ENCODE data around the gene UFD1. TPM values are rescaled to one million over a fixed set of nuclear protein-coding genes. Genes with fewer than 3 reads are reported as not detected.

The UFD1 gene
- total RNA-seq, 1 experiment from 2014 or later, result 146 TPM

DNA sequence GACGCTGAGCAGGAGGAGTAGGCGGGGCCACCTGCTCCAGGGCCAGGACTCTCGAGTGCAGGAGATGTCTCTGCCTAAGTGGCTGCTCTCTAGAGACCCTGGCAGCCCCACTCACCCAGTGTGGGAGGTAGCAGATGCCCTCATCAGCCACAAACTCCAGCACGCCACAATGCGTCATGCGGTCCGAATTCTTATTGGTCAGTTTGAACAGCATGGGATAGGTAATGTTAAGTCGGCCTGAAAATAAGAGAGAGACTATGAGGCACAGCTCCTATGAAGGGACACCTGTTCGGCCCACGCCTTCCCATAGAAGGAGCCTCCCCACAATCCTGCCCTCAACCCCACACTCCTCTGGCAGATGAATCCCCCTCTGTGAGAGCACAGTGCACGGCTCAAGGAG, 7.4 kb downstream of the UFD1 start:
- no peak for DNase-seq (ENCODE audit: low spot score)

DNA sequence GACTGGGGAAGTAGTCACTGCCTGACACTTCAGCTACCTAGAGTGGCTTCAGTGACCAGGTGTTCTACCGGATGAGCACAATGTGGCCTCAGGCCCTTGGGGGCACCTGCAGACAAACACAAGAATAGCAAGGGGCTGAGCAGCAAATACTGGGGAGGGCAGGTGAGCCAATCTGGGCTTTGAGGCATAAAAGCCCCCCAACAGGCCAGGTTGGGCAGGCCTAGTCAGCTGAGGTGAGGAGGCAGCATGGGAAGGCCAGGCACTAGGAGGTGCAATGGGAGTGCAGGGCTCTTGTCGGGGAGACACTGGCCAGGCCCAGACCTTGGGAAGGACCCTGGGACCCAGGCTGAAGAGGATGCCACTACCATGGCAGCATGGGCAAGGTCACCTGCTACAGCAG, 9.0 kb downstream of the UFD1 start:
- no peak for DNase-seq (ENCODE audit: low spot score)

DNA sequence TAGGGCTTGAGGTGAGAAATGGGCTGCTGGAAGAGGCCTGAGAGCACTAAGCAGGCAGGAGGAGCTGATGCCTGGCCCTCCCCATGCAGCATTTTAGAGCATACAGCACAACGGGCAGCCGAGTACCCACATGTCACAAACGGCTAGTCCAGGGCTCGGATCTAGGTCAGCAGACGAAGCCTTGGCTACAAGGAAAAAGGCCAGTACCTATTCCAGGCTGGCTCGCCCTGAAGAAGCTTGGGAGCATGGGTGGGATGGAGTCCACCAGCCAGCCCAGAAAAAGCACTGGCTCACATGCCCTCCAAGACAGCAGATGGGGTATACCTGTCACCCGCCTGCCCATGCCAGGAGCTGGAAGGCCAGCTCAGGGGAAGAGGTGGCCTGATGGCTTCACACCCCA, 9.6 kb downstream of the UFD1 start:
- DNase-seq (ENCODE audit: low spot score), result no peak

DNA sequence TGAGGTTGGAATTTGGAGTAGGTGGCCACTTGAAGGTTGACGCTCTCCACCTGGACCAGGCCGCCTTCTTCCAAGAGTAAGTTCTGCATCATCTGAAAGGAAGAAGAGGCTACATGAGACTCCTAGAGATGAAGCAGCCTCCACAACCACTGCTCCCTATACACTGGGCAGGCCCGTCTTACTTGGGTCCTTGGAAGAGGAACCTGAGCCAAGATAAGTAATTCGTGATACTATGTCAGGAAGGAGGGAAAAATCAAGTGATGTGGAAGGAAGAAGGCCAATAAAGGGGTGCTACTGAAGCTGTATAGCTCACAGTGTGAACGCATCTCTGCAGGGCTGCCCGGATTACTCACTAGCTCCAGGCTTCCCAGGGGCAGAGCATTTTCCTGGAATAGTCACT, 11.1 kb downstream of the UFD1 start:
- DNase-seq (ENCODE audit: low spot score), result no peak

DNA sequence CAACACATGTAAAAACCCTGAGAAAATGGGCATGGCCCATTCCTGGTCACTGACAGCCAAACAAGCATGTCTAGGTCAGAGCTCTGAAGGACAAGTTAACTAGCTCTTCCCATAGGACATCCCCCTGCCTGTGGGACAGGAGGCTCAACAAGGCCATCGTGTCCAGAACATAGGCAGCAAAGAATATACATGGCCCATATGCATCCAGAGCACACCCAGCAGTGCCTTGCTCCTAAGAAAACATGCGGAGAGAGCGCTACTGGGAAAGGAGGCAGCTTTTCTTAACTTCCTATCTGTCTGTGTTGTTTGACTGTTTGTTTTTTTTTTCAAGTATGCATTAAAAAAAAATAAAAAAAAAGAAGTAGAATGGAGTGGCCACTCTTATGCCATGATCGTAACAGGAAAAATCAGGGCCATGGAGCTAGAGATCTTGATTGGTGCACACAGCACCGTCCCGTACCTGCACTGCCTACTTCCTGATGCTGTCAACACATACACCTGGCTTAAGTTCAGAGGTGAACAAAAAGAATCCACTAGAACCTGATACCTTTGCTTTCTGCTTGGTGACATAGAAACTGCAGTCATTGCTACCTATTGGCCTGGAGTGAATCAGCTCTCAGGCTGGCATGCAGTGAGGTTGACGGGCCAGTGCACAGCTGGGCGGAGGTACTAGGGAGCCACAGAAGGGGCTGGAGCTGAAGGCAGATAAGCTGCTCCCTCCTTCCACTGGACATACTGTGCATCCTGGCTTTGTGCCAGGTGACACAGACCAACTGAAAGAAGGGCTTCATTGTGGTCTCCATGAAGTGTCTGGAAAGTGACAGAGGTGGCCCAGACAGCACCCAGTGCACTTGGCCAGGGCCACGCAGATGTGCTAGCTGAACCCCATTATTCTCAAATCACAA, 11.9 kb downstream of the UFD1 start:
- no peak for DNase-seq (ENCODE audit: low spot score)

DNA sequence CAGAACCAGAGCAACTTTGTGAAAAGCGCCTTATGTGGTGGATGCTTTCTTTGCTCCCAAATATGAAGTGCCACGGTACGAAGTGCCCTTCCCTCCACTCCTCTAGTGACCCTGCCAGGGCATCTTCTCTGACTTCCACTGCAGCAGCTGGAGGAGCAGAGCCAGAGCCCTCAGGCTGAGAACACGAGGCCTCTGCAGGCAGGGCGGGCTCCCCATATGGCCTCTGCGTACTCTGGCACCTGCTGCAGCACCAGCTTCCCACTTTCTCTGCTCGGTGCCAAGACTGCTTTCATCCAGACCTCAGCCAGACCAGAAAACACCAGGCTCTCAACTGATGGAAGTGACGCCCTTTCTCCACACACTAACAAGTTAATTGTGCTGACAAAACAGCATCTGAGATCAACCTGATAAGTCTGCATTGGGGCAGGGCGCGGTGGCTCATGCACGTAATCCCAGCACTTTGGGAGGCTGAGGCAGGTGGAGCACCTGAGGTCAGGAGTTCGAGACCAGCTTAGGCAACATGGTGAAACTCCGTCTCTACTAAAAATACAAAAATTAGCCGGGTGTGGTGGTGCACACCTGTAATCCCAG, 12.8 kb downstream of the UFD1 start:
- no peak for DNase-seq (ENCODE audit: low spot score)

DNA sequence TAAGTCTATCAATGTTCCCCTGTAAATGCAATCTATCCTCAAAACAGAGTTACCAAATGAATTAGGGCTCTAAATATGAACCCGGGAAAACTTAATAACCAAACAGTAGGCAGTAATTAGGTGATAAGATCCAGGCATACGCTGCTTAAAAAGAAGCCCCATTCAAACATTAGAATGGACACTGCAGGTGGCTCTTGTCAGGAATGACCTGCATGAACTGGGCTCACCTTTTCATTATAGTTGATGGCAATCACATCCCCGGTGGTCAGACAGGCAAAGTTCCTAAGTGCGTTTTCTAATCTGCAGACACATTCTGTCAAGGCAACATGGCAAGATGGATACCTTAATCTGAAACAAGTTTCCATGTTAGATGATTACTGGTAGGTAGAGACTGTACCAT, 14.0 kb downstream of the UFD1 start:
- DNase-seq (ENCODE audit: low spot score), result no peak

DNA sequence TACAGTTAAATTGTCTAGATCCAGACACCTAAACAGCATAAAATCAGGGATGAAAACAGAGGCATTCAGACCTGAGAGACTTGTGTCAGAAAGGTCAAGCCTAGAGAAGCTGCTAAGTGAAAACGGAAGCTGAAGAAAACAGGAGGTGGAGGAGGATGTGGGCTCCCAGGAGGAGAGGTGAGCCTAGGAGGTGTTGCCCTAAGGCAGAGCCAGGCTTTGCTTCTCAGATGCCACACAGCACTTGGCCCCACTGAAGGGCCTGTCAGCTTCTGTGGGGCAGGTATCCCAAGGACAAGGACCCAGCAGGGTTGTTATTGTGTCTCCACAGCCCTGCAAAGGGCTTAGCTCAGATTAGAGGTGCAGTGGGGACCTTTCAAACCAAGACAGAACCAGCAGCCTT, 14.4 kb downstream of the UFD1 start:
- DNase-seq (ENCODE audit: low spot score), result no peak

DNA sequence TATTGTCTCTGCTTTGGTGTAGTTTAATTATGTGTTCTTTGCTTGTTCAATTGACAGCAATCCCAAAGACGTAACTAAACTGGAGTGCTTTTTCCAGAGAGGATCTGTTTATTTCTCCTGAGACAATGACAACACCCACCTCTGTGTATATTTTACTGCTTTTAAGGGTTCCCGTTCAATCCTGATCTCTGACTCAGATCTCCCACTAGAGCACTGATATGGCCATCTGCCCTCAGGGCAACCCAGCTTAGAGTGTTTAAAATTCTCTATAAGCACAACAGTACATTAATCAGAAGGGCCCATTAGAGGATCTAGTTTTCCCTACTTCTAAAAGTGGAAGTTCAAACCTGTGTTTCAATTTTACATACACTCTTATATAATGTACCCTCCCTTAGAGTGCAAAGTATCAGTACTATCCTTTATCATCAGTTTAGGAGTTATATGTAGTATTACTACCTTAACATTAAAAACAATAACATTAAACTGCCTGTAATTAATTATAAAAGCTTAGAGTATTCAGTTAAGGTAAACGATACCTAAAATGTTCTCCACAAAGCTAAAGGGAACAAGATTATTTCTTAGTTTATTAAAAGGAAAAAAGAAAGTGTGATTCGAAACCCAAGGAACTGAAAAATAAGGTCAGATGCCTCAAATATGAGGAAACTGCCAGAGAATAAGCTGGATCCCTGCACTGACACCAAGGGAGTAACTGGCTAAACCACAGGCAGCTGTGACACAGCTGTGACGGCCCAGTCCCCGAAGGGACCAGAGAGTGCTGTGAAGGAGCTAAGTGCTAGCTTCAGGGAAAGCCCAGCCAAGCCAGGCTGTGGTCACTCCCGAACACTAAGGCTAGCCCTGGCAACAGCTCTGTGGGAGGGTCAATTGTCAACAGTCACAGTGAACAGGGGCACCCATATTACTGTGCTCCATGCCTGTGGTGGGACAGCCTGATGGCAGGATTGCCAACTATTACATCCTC, 15.2 kb downstream of the UFD1 start:
- no peak for DNase-seq (ENCODE audit: low spot score)

DNA sequence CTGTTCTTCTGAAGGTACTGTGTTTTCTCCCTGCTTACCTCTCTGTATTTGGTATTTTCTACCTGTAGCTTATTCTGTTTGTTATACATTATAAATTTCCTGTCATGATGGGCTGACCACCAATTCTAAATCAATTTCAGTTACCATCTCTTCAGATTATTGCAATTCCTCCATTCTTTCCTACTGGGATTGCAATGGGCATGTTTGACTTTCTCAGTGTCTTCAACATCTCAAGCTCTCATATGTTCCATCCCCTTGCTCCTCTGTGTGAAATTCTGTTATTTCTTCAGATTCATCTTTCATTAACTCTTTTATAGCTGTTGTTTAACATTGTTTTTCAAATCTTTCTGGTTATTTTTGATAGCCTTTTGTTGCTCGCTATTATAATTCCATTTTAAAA, 16.0 kb downstream of the UFD1 start:
- no peak for DNase-seq (ENCODE audit: low spot score)

DNA sequence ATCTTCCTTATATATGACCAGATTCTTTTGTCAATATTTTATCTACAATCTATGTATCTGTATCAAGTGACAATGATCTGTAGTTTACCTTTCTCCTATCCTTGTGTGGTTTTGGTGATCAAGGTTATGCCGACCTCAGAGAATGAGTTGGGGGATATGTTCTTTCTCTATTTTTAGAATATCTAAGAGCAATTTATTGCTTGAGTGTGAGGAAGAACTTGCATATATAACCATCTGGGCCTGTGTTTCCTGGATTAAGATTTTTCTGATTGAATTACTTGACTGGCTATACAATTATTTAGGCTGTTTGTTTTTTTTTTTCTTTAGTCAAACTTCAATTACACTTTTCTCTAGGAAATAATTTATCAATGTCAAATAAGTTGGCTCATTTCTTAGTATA, 17.5 kb downstream of the UFD1 start:
- DNase-seq (ENCODE audit: low spot score), result no peak

DNA sequence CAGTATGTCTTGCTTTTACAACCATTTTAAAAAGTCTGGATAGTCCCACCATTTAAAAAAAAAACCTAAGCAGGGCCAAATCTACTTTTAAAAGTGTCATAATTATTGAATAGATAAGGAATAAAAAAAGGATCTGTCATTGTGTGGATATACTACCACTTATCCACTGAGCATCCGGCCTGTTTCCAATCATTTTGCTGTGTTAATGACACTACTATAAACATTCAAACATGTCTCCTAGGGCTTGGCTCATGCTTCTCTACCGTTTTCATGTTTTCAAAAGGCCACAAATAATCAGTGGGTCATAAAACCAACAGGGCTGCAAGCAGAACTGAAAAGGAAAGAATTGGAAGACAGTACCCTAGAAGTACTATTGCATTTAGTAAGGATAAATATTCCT, 19.0 kb downstream of the UFD1 start:
- DNase-seq (ENCODE audit: low spot score), result no peak

DNA sequence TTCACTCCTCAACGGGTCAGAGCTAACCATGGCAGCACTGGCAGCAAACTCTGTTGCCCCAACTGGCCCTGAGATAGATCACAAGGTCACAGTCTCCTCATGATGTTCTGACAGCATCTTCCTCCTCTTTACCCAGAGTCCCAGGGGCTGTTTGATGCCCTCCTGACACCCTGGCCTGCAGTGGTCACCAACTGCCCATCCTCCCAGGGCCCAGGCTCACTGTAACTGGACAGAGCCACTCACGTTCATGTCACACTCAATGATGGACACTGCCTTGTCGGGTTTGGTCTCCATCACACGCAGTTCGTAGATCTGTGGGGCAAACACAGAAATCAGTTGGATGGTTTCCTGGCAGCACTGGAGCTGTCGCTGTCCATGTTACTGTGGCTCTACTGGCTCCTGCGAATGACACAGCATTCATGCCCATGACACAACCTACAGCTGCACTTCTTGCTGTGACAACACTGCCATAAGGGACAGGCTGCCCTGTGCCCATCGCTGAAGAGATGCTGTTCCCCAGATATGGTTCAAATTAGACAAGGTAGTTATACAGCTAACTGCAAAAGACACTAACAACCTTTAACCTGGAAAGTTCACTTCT, 21.1 kb downstream of the UFD1 start:
- no peak for DNase-seq (ENCODE audit: low spot score)

DNA sequence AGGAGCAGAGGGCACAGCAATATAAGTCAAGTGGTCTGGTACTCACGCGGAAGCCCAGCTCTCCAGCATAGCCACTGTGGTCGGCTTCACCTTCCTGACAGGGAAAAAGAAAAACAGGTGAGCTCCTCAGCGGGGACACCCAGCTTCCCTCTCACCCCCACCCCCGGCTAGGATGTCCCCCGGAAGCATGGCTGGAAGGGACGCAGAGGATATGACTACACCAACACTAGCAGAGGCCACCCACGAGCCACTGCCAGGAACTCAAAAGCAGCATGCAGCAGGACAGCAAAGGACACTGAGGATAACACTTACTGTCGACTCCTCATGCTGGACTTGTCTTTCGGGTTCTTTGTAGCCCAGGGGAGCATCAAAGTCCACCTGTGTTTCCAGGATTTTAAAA, 22.5 kb downstream of the UFD1 start:
- no peak for DNase-seq (ENCODE audit: low spot score)

DNA sequence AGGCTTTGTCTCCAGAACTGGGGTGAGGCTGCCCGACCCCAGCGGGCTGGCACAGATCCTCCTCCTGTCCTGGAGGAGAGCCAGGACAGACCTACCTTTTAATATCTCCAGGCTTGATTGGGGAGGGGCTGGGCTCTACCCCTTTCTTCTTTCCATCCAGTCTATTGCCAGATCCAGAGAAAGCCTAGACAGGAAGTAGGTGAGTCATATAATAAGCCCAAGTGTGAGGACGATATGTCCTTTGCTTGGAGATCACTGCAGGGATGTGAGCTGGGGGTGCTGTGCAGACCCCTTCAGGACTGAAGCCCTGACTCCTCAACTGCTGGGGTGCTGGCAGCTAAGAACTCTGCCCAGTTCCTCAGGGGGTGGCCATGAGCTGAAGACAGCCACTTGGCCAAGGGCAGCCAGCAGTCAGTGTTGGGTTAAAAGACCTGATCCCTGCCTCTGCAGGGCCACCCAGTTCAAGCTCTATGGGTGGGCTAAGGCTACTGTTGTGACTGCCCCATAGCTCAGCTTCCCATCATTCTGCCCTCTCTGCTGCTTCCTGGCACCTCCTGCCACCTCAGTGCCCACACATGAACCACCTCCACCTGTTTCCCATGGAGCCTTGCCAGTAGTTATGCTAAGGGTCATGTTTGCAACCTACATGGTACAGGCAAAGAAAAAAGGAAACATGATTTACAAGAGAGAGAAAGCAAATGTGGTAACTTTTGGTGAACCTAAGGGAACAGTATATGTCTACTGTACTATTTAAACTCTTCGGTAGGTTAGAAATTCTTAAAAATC, 23.2 kb downstream of the UFD1 start:
- no peak for DNase-seq (ENCODE audit: low spot score)

DNA sequence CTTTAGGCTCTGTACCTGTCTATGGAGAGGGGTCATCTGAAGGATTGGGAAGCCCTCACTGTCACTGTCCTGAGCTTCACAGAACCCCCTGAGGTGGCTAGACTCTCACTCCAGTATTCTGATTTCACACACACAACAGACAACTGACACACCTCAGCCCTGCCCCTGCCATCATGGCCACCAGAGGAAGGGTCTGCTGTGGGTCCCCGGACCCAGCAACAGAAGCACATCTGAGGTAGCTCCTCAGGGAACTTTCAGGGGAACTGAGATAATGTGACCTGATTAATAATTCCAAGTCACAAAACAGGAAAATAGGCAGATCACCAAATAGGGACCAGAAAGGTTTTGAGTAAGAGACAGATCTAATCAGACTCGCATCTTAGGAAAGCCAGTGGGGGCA, 24.0 kb downstream of the UFD1 start:
- no peak for DNase-seq (ENCODE audit: low spot score)

DNA sequence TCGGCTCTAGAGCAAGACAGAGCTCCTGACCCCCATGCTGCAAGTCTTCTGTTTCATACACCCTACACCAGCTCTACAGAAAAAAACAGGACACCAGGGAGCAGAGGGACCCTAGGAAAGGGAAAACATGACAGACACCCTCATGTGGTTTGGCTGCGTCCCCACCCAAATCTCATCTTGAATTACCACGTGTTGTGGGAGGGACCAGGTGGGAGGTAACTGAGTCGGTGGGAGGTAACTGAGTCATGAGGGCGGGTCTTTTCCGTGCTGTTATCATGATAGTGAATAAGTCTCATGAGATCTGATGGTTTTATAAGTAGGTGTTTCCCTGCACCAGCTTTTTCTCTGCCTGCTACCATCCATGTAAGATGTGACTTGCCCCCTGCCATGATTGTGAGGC, 24.8 kb downstream of the UFD1 start:
- no peak for DNase-seq (ENCODE audit: low spot score)

DNA sequence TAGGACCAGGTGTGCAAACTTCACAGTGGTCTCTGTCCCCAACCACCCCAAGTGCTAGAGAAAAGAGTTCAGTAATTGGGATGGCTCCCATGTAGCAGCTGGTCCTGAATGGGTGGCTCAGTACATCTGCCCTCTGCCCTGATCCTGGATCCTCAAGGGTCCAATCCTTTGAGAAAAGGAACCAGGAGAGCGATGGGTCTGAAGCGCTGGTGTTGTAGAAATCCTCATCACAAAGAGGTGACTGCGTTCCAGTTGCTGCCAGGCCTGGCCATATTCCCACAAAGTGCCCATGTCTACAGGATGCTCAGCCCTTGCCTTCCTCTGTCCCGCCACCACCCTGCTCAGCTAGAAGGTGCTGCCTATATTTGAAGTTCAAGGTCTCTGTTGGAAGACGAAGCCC, 25.3 kb downstream of the UFD1 start:
- DNase-seq (ENCODE audit: low spot score), result no peak

DNA sequence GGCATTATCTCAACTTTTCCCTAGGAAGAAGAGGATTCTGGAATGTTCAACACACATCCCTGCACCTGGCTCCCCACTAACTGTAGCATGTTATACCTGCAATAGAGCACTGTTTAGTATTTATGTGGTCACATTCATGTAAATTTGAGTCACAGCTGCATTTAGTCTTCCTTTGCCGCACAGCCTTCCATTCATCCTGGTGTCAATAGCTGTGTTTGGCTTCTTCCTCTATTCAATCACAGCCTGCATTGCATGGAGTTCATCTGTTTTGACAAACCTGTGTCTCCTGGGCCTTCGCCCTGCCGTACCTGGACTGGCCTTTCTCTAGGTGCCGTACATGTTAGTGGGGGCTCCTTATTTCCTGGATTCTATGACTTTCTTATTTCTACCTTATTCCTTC, 27.4 kb downstream of the UFD1 start:
- DNase-seq (ENCODE audit: low spot score), result no peak

DNA sequence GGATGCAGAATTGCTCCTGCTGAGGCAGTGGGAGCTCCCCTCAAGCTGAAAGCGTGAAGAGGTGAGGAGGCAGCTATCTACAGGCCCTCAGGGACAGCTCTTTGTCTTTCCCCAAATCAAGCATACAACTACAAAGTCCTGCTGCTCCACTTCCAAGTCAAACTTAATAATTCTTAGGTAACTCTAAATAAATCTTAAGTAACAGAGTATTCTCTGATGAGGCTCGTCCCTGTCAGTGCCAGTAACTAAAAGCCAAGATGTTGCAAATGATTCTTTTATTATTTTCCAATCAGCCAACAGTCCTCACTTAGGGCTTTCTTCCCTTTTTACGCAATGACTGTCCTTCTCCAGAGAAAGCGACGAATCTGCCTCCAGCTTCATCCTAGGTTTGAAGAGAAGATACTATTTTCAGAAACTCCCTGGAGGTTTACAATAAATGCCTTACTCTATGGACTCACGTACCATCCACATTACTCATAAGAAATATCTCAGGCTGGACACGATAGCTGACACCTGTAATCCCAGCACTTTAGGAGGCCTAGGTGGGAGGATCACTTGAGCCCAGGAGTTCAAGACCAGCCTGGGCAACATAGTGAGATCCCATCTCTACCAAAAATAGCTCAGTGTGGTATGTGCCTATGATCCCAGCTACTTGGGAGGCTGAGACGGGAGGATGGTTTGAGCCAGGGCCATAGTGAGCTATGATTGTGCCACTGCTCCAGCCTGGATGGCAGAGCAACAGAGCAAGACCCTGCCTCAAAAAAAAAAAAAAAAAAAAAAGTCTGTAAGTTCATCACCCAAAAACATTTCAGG, 28.4 kb downstream of the UFD1 start:
- no peak for DNase-seq (ENCODE audit: low spot score)

Data from HT-29 (cell line).